Endothelial cell (in vitro differentiated cells): ENCODE measurements around the gene DNAJC11. TPM values are rescaled to one million over a fixed set of nuclear protein-coding genes. Genes with fewer than 3 reads are reported as not detected.

ENCODE experiments used
- DNase-seq: peaks from one replicate; pipeline ENCODE4 v3.0.0; 2021; ENCODE audit warnings: low spot score
- H3K27ac Mint-ChIP-seq: one replicate; pipeline ENCODE4 v1.8.0; 2021; ENCODE audit warnings: mixed read lengths, inconsistent platforms; ENCODE audit not compliant: unreplicated experiment
- H3K27me3 Mint-ChIP-seq: one replicate; pipeline ENCODE4 v1.8.0; 2021; ENCODE audit warnings: mild to moderate bottlenecking, moderate library complexity, mixed read lengths, inconsistent platforms; ENCODE audit not compliant: unreplicated experiment
- H3K36me3 Mint-ChIP-seq: one replicate; pipeline ENCODE4 v1.8.0; 2021; ENCODE audit warnings: mild to moderate bottlenecking, low read depth, mixed read lengths, inconsistent platforms; ENCODE audit not compliant: unreplicated experiment
- H3K4me1 Mint-ChIP-seq: one replicate; pipeline ENCODE4 v1.8.0; 2021; ENCODE audit warnings: mild to moderate bottlenecking, mixed read lengths, inconsistent platforms; ENCODE audit not compliant: unreplicated experiment
- H3K4me3 Mint-ChIP-seq: one replicate; pipeline ENCODE4 v1.8.0; 2021; ENCODE audit warnings: mild to moderate bottlenecking, mixed read lengths, inconsistent platforms; ENCODE audit not compliant: unreplicated experiment
- H3K9me3 Mint-ChIP-seq: one replicate; pipeline ENCODE4 v1.8.0; 2021; ENCODE audit warnings: mixed read lengths, inconsistent platforms; ENCODE audit not compliant: unreplicated experiment
- CTCF ChIP-seq: fragments of 200-600 bp; sonication (generic); IDR thresholded peaks from one replicate; pipeline ENCODE4 v1.5.0; 2021; ENCODE audit warnings: antibody characterized with exemption; ENCODE audit not compliant: unreplicated experiment
- total RNA-seq: library from RNA; stranded (reverse); fragmentation: NEBNext Ultra II Directional; extraction: Animal tissue kit (Norgen Biotek cat#: 25700); gene quantifications from one replicate; pipeline ENCODE4 v1.2.1, GENCODE V29; 2021; ENCODE audit not compliant: unreplicated experiment

DNAJC11 gene
- total RNA-seq, 1 donor from 2014 or later, result 57.0 TPM

- Mint-ChIP-seq H3K4me3 (peak overlapping the region; percentile 95), H3K4me1 (peaks cover 4% of the 10 kb centered on the region), H3K27me3 (peaks cover 3% of the 10 kb centered on the region), H3K27ac (no peak overlapping the region), H3K9me3 (no peaks in the 10 kb centered on the region), H3K36me3 (peaks cover 29% of the 10 kb centered on the region)
- TF ChIP-seq CTCF, result no peak
- DNase-seq, result no peak
These were observed 75.9 kb downstream of the DNAJC11 start for GRCh38 chr1:6625584-6626149.

- Mint-ChIP-seq H3K36me3 (peaks cover 31% of the 10 kb centered on the region), H3K27ac (peak within 1 kb of the TSS; percentile 80), H3K4me3 (peak within 1 kb of the TSS; percentile 95), H3K4me1 (peaks cover 4% of the 10 kb centered on the region), H3K27me3 (peaks cover 5% of the 10 kb centered on the region), H3K9me3 (no peaks in the 10 kb centered on the region)
- peak; percentile 89 for DNase-seq
- no peak for TF ChIP-seq CTCF
These were observed 76.7 kb downstream of the DNAJC11 start, which contains the start of gene THAP3 for GRCh38 chr1:6624710-6625583. TSS of gene THAP3 (plus strand) at chr1:6624868. CDS start at chr1:6625219, 351 bp downstream.

GRCh38 chr1:6623269-6623965, 78.2 kb downstream of the DNAJC11 start:
- Mint-ChIP-seq H3K27ac (no peak overlapping the region), H3K9me3 (no peaks in the 10 kb centered on the region), H3K27me3 (peaks cover 5% of the 10 kb centered on the region), H3K36me3 (peaks cover 25% of the 10 kb centered on the region), H3K4me1 (no peaks in the 10 kb centered on the region), H3K4me3 (peak overlapping the region; percentile 62)
- no peak for TF ChIP-seq CTCF
- DNase-seq, result no peak

- peak overlapping the region; percentile 17 for H3K27ac Mint-ChIP-seq
- H3K27me3 Mint-ChIP-seq, result peaks cover 5% of the 10 kb centered on the region
- no peaks in the 10 kb centered on the region for H3K4me1 Mint-ChIP-seq
- peak overlapping the region; percentile 21 for H3K4me3 Mint-ChIP-seq
- no peak for DNase-seq
- no peak for TF ChIP-seq CTCF
- H3K36me3 Mint-ChIP-seq, result peaks cover 20% of the 10 kb centered on the region
- H3K9me3 Mint-ChIP-seq, result no peaks in the 10 kb centered on the region
These were observed 79.0 kb downstream of the DNAJC11 start for GRCh38 chr1:6622396-6623152.
